Neural cell (in vitro differentiated cells): ENCODE measurements around the gene FAM177B. TPM values are rescaled to one million over a fixed set of nuclear protein-coding genes. Genes with fewer than 3 reads are reported as not detected.

Experiments
- H2AFZ ChIP-seq: fragments of 200-600, 300-800 bp; sonication (generic), shearing (Covaris generic); 2 replicates; pipeline ENCODE4 v1.6.0; 2014; ENCODE audit warnings: low read depth, mild to moderate bottlenecking, antibody characterized with exemption, low read length, moderate library complexity
- H3F3A ChIP-seq: fragments of 200-600 bp; shearing (Covaris generic); 2 replicates; pipeline ENCODE4 v1.6.1; 2016; ENCODE audit warnings: mild to moderate bottlenecking, moderate library complexity, mixed read lengths, antibody characterized with exemption, low read length; ENCODE audit not compliant: insufficient read depth, poor library complexity, severe bottlenecking
- H3K27ac ChIP-seq: fragments of 200-600, 300-800 bp; sonication (generic), shearing (Covaris generic); 2 replicates; pipeline ENCODE4 v1.5.1; 2014; ENCODE audit warnings: mild to moderate bottlenecking, low read length, moderate library complexity
- H3K27me3 ChIP-seq: fragments of 300-800, 200-600 bp; sonication (generic), shearing (Covaris generic); 2 replicates; pipeline ENCODE4 v1.6.0; 2014; ENCODE audit warnings: mild to moderate bottlenecking, low read depth, low read length, moderate library complexity; ENCODE audit not compliant: insufficient read depth
- H3K36me3 ChIP-seq: fragments of 300-800, 200-600 bp; sonication (generic), shearing (Covaris generic); 2 replicates; pipeline ENCODE4 v1.5.1; 2014; ENCODE audit warnings: mild to moderate bottlenecking, antibody characterized with exemption, low read length, moderate library complexity; ENCODE audit not compliant: insufficient read depth
- H3K4me2 ChIP-seq: fragments of 300-800, 200-600 bp; sonication (generic), shearing (Covaris generic); 2 replicates; pipeline ENCODE4 v1.6.0; 2014; ENCODE audit warnings: mild to moderate bottlenecking, low read length
- H3K4me3 ChIP-seq: fragments of 300-800, 200-600 bp; sonication (generic), shearing (Covaris generic); 2 replicates; pipeline ENCODE4 v1.5.1; 2014; ENCODE audit warnings: mild to moderate bottlenecking, low read length, moderate library complexity
- H3K79me2 ChIP-seq: fragments of 200-600 bp; shearing (Covaris generic); replicated peaks from 2 replicates; pipeline ENCODE4 v1.6.0; 2014; ENCODE audit warnings: mild to moderate bottlenecking, low read length, moderate library complexity; ENCODE audit not compliant: insufficient read depth
- H3K9ac ChIP-seq: fragments of 300-800, 200-600 bp; sonication (generic), shearing (Covaris generic); 2 replicates; pipeline ENCODE4 v1.6.1; 2016; ENCODE audit warnings: mild to moderate bottlenecking, low read length, mixed read lengths
- H3K9me2 ChIP-seq: fragments of 200-600 bp; shearing (Covaris generic); 2 replicates; pipeline ENCODE4 v1.6.1; 2016; ENCODE audit warnings: mild to moderate bottlenecking, low read length, mixed read lengths; ENCODE audit not compliant: insufficient read depth
- H3K9me3 ChIP-seq: fragments of 200-600, 300-800 bp; sonication (generic), shearing (Covaris generic); 2 replicates; pipeline ENCODE4 v1.6.1; 2016; ENCODE audit warnings: mild to moderate bottlenecking, mixed run types, low read length, moderate library complexity, mixed read lengths
- H4K20me1 ChIP-seq: fragments of 200-600 bp; shearing (Covaris generic); 2 replicates; pipeline ENCODE4 v1.6.1; 2016; ENCODE audit warnings: mild to moderate bottlenecking, mixed run types; ENCODE audit not compliant: insufficient read depth
- EP300 ChIP-seq: fragments of 450-650 bp; conservative IDR thresholded peaks from 2 replicates; pipeline ENCODE4 v1.6.1; 2014; ENCODE audit warnings: antibody characterized with exemption, mild to moderate bottlenecking, moderate library complexity; ENCODE audit not compliant: poor library complexity, severe bottlenecking
- EZH2 ChIP-seq: fragments of 200-600, 300-800 bp; shearing (Covaris generic), sonication (generic); IDR thresholded peaks from 2 replicates; pipeline ENCODE4 v1.6.1; 2014; ENCODE audit warnings: antibody characterized with exemption, low read length, borderline replicate concordance, mild to moderate bottlenecking; ENCODE audit not compliant: insufficient read depth, poor library complexity, severe bottlenecking
- MXI1 ChIP-seq: fragments of 450-650 bp; conservative IDR thresholded peaks from 2 replicates; pipeline ENCODE4 v1.6.1; 2014; ENCODE audit warnings: antibody characterized with exemption, mild to moderate bottlenecking; ENCODE audit not compliant: poor library complexity, severe bottlenecking
- POLR2AphosphoS5 ChIP-seq: IDR thresholded peaks from 2 replicates; pipeline ENCODE4 v1.6.1; 2012
- RAD21 ChIP-seq: fragments of 450-650 bp; conservative IDR thresholded peaks from 2 replicates; pipeline ENCODE4 v1.6.1; 2014; ENCODE audit warnings: antibody characterized with exemption, mild to moderate bottlenecking, moderate library complexity
- SMC3 ChIP-seq: fragments of 450-650 bp; conservative IDR thresholded peaks from 2 replicates; pipeline ENCODE4 v1.6.1; 2014; ENCODE audit warnings: antibody characterized with exemption, mild to moderate bottlenecking, moderate library complexity; ENCODE audit not compliant: poor library complexity
- TAF1 ChIP-seq: IDR thresholded peaks from 2 replicates; pipeline ENCODE4 v1.6.1; 2012; ENCODE audit warnings: low read depth
- polyA plus RNA-seq: library from polyadenylated mRNA; depleted of rRNA; stranded (reverse); fragments of >200 nt; gene quantifications from 2 replicates; pipeline ENCODE4 v1.2.3, GENCODE V29; 2014
- TF ChIP-seq, protein P1 (sequence below): fragments of 450-650 bp; IDR thresholded peaks from 2 replicates; pipeline ENCODE4 v1.5.1; 2014; ENCODE audit warnings: antibody characterized with exemption, mild to moderate bottlenecking, moderate library complexity; ENCODE audit not compliant: poor library complexity, severe bottlenecking
- TF ChIP-seq, protein P2 (sequence below): IDR thresholded peaks from 2 replicates; pipeline ENCODE4 v1.6.1; 2012; ENCODE audit warnings: borderline replicate concordance

FAM177B gene
- polyA plus RNA-seq, 1 donor from 2014 or later = not detected

DNA sequence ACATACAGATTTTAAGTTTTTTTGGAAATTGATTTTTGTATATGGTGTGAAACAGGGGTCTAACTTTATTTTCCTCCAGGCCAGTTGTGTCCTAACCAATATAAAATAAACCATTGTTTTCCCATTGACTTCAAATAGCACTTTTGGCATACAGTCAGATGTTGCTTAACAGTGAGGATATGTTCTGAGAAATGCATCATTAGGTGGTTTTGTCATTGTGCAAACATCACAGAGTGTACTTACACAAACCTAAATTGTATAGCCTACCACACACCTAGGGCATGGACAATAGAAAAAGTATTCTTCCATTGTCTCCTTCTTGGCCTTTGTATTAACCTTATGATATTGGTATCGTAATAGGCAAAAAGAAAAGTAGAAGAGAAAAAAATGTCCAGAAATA lies 40.5 kb downstream of the FAM177B start:
- no peaks in the 10 kb centered on the region for H3F3A ChIP-seq
- H3K36me3 ChIP-seq = no peaks in the 10 kb centered on the region
- no peak overlapping the region for H2AFZ ChIP-seq
- H3K79me2 ChIP-seq = no peaks in the 10 kb centered on the region
- H3K27me3 ChIP-seq = no peaks in the 10 kb centered on the region
- no peak overlapping the region for H3K9ac ChIP-seq
- no peaks in the 10 kb centered on the region for H4K20me1 ChIP-seq
- H3K4me3 ChIP-seq = no peak overlapping the region
- no peak overlapping the region for H3K27ac ChIP-seq
- H3K9me2 ChIP-seq = no peaks in the 10 kb centered on the region
- no peaks in the 10 kb centered on the region for H3K9me3 ChIP-seq
- no peak overlapping the region for H3K4me2 ChIP-seq
- no peak for TF ChIP-seq MXI1
- no peak for TF ChIP-seq TAF1
- TF ChIP-seq, protein P1, sequence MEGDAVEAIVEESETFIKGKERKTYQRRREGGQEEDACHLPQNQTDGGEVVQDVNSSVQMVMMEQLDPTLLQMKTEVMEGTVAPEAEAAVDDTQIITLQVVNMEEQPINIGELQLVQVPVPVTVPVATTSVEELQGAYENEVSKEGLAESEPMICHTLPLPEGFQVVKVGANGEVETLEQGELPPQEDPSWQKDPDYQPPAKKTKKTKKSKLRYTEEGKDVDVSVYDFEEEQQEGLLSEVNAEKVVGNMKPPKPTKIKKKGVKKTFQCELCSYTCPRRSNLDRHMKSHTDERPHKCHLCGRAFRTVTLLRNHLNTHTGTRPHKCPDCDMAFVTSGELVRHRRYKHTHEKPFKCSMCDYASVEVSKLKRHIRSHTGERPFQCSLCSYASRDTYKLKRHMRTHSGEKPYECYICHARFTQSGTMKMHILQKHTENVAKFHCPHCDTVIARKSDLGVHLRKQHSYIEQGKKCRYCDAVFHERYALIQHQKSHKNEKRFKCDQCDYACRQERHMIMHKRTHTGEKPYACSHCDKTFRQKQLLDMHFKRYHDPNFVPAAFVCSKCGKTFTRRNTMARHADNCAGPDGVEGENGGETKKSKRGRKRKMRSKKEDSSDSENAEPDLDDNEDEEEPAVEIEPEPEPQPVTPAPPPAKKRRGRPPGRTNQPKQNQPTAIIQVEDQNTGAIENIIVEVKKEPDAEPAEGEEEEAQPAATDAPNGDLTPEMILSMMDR = no peak
- TF ChIP-seq EP300 = no peak

DNA sequence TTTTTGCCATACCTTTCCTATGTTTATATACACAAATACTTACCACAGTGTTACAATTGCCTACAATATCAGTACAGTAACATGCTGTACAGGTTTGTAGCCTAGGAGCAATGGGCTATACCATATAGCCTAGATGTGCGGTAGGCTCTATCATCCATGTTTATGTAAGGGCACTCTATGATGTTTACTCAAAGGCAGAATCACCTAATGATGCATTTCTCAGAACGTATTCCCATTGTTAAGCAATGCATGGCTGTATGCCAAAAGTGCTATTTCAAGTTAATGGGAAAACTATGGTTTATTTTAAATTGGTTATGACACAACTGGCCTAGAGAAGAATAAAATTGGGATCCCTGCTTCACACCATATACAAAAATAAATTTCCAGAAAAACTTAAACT lies 41.0 kb downstream of the FAM177B start:
- no peaks in the 10 kb centered on the region for H3K27me3 ChIP-seq
- H4K20me1 ChIP-seq = no peaks in the 10 kb centered on the region
- no peaks in the 10 kb centered on the region for H3F3A ChIP-seq
- no peak overlapping the region for H3K4me2 ChIP-seq
- no peak overlapping the region for H3K27ac ChIP-seq
- H3K4me3 ChIP-seq = no peak overlapping the region
- H3K9me3 ChIP-seq = no peaks in the 10 kb centered on the region
- H3K79me2 ChIP-seq = no peaks in the 10 kb centered on the region
- no peaks in the 10 kb centered on the region for H3K9me2 ChIP-seq
- H2AFZ ChIP-seq = no peak overlapping the region
- no peak overlapping the region for H3K9ac ChIP-seq
- TF ChIP-seq, protein P2, sequence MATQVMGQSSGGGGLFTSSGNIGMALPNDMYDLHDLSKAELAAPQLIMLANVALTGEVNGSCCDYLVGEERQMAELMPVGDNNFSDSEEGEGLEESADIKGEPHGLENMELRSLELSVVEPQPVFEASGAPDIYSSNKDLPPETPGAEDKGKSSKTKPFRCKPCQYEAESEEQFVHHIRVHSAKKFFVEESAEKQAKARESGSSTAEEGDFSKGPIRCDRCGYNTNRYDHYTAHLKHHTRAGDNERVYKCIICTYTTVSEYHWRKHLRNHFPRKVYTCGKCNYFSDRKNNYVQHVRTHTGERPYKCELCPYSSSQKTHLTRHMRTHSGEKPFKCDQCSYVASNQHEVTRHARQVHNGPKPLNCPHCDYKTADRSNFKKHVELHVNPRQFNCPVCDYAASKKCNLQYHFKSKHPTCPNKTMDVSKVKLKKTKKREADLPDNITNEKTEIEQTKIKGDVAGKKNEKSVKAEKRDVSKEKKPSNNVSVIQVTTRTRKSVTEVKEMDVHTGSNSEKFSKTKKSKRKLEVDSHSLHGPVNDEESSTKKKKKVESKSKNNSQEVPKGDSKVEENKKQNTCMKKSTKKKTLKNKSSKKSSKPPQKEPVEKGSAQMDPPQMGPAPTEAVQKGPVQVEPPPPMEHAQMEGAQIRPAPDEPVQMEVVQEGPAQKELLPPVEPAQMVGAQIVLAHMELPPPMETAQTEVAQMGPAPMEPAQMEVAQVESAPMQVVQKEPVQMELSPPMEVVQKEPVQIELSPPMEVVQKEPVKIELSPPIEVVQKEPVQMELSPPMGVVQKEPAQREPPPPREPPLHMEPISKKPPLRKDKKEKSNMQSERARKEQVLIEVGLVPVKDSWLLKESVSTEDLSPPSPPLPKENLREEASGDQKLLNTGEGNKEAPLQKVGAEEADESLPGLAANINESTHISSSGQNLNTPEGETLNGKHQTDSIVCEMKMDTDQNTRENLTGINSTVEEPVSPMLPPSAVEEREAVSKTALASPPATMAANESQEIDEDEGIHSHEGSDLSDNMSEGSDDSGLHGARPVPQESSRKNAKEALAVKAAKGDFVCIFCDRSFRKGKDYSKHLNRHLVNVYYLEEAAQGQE = no peak
- TF ChIP-seq MXI1 = no peak
- TF ChIP-seq TAF1 = no peak
- no peak for TF ChIP-seq SMC3
- no peak for TF ChIP-seq EZH2
- TF ChIP-seq RAD21 = no peak
- TF ChIP-seq, protein P1 = no peak
- no peak for TF ChIP-seq POLR2AphosphoS5
- TF ChIP-seq EP300 = no peak
- no peaks in the 10 kb centered on the region for H3K36me3 ChIP-seq
